Measurements from ENCODE around the gene DAW1. TPM values are rescaled to one million over a fixed set of nuclear protein-coding genes. Genes with fewer than 3 reads are reported as not detected.

DAW1 gene
- polyA plus RNA-seq, 1 donor (not counting 4 experiments of a cell fraction or from before 2014, with no cell fraction given) = 0.24 TPM

DNA sequence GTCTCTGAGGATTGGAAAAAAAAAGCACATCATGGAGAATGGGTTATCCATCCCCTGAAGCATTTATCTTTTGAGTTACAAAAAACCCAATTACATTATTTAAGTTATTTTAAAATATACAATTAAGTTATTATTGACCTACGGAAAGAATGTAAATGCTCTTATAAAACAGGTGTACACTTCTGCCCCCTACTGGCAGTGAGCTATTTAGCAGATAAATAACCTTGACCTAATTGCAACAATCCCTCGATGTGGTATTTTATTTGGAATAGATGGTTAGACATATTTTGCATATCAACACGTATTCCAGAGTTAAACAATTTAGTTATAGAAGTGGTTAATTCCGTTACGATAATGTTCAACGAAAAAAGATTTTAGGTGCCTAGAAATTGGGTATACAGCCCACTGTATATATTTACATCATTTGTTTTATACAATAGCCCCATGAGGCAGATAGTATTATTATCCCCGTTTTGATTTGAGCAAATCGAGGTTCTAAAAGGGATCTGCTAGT, 9.1 kb upstream of the DAW1 start:
- TF ChIP-seq, protein P1, sequence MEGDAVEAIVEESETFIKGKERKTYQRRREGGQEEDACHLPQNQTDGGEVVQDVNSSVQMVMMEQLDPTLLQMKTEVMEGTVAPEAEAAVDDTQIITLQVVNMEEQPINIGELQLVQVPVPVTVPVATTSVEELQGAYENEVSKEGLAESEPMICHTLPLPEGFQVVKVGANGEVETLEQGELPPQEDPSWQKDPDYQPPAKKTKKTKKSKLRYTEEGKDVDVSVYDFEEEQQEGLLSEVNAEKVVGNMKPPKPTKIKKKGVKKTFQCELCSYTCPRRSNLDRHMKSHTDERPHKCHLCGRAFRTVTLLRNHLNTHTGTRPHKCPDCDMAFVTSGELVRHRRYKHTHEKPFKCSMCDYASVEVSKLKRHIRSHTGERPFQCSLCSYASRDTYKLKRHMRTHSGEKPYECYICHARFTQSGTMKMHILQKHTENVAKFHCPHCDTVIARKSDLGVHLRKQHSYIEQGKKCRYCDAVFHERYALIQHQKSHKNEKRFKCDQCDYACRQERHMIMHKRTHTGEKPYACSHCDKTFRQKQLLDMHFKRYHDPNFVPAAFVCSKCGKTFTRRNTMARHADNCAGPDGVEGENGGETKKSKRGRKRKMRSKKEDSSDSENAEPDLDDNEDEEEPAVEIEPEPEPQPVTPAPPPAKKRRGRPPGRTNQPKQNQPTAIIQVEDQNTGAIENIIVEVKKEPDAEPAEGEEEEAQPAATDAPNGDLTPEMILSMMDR (optimal IDR thresholded peaks at IDR 0.05 in 1 of 3, IDR thresholded peaks at IDR 0.05 in 1 of 3, conservative IDR thresholded peaks at IDR 0.05 in 1 of 3; ENCODE audit: extremely low read depth in 1 of 3, insufficient read depth in 2 of 3, low read length in 3 of 3) = peak in 2 of 3 experiments; percentile 48 to 50
- no peak for TF ChIP-seq EZH2 (IDR thresholded peaks at IDR 0.05; ENCODE audit: low read length)
- peak overlapping the region; percentile 64 for H3K4me2 ChIP-seq (ENCODE audit: control insufficient read depth, extremely low read depth, insufficient read depth, low read depth, low read length)
- DNase-seq (ENCODE audit: low read depth, low spot score) (peak; percentile 50), FAIRE-seq (peak; percentile 13)
- peaks cover 36% of the 10 kb centered on the region for H3K4me1 ChIP-seq (ENCODE audit: control insufficient read depth, extremely low read depth, insufficient read depth, low read length)
- no peaks in the 10 kb centered on the region for H3K27me3 ChIP-seq (ENCODE audit: control insufficient read depth, extremely low read depth, insufficient read depth, low read length)
- H3K9ac ChIP-seq (ENCODE audit: control insufficient read depth, extremely low read depth, insufficient read depth, low read length) = no peak overlapping the region
- no peaks in the 10 kb centered on the region for H4K20me1 ChIP-seq (ENCODE audit: control insufficient read depth, extremely low read depth, insufficient read depth, low read length)
- no peaks in the 10 kb centered on the region for H3K79me2 ChIP-seq (ENCODE audit: control insufficient read depth, insufficient read depth, low read length)
- H3K4me3 ChIP-seq (ENCODE audit: control insufficient read depth in 2 of 3, extremely low read depth in 1 of 3, insufficient read depth in 2 of 3, low read depth in 1 of 3, low read length in 3 of 3) = no peak overlapping the region
- H3K9me1 ChIP-seq (ENCODE audit: control insufficient read depth, extremely low read depth, insufficient read depth, low read length) = no peaks in the 10 kb centered on the region
- no peak overlapping the region for H2AFZ ChIP-seq (ENCODE audit: control insufficient read depth, low read length)
- dilution Hi-C loops (cut with MboI; ENCODE audit: extremely low pct_ligation_motif_present, low sequenced_read_pairs) = no loop called here
- H3K27ac ChIP-seq (ENCODE audit: control insufficient read depth, insufficient read depth, low read length) = no peak overlapping the region
- H3K9me3 ChIP-seq (ENCODE audit: control insufficient read depth, low read depth, low read length) = no peaks in the 10 kb centered on the region
- H3K36me3 ChIP-seq (ENCODE audit: control insufficient read depth in 2 of 2, extremely low read depth in 1 of 2, insufficient read depth in 2 of 2, low read length in 2 of 2) = no peaks in the 10 kb centered on the region

DNA sequence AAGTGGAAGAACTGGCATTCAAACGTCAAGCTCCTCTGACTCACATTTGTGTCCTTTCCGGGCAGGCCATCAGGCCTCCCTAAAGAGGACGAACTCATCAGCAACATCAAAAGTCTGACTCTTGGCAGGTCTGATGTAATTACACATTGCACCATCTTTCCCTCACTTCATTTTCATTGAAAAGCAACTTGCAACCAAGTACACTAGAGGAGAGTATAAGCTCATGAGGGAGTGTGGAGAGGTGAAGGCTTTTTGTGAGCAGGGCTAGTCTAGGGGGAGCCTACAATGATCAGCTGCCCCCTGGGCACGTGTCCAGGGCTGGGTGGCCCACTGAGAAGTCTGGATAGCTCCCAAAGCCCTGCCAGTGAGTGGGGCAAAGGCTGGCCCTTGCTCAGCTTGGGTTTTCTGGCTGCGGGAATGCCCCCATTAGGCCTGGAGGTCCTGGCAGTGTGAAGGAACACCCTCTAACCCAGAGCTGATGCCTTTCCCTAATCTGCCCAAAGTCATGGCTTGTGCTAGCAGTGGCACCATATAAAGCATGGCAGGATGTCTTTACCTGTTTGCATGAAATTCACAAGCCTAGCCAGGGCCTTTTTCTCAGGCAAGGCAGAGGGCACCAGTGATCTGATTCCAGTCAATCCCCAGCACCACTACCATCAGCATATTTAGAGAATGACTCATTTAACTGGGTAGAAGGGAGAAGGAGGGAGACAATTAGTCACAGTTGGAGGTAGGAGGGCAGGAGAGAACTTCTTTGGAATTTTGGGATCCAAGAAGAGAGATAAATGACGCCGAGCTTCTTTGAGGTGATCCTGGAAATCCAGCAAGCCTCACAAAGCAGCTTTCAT, 8.5 kb upstream of the DAW1 start:
- peak overlapping the region; percentile 43 for H2AFZ ChIP-seq (ENCODE audit: control insufficient read depth, low read length)
- H3K36me3 ChIP-seq (ENCODE audit: control insufficient read depth in 2 of 2, extremely low read depth in 1 of 2, insufficient read depth in 2 of 2, low read length in 2 of 2) = no peaks in the 10 kb centered on the region
- peak; percentile 88 for FAIRE-seq
- peak; percentile 75 for DNase-seq (ENCODE audit: low read depth, low spot score)
- no peaks in the 10 kb centered on the region for H4K20me1 ChIP-seq (ENCODE audit: control insufficient read depth, extremely low read depth, insufficient read depth, low read length)
- peaks cover 36% of the 10 kb centered on the region for H3K4me1 ChIP-seq (ENCODE audit: control insufficient read depth, extremely low read depth, insufficient read depth, low read length)
- dilution Hi-C loops (cut with MboI; ENCODE audit: extremely low pct_ligation_motif_present, low sequenced_read_pairs) = no loop called here
- H3K4me2 ChIP-seq (ENCODE audit: control insufficient read depth, extremely low read depth, insufficient read depth, low read depth, low read length) = peak overlapping the region; percentile 64
- no peaks in the 10 kb centered on the region for H3K9me1 ChIP-seq (ENCODE audit: control insufficient read depth, extremely low read depth, insufficient read depth, low read length)
- no peak overlapping the region for H3K4me3 ChIP-seq (ENCODE audit: control insufficient read depth in 2 of 3, extremely low read depth in 1 of 3, insufficient read depth in 2 of 3, low read depth in 1 of 3, low read length in 3 of 3)
- no peaks in the 10 kb centered on the region for H3K9me3 ChIP-seq (ENCODE audit: control insufficient read depth, low read depth, low read length)
- H3K79me2 ChIP-seq (ENCODE audit: control insufficient read depth, insufficient read depth, low read length) = no peaks in the 10 kb centered on the region
- no peak overlapping the region for H3K9ac ChIP-seq (ENCODE audit: control insufficient read depth, extremely low read depth, insufficient read depth, low read length)
- peak overlapping the region; percentile 76 for H3K27ac ChIP-seq (ENCODE audit: control insufficient read depth, insufficient read depth, low read length)
- no peak for TF ChIP-seq EZH2 (IDR thresholded peaks at IDR 0.05; ENCODE audit: low read length)
- TF ChIP-seq, protein P1 (optimal IDR thresholded peaks at IDR 0.05 in 1 of 3, IDR thresholded peaks at IDR 0.05 in 1 of 3, conservative IDR thresholded peaks at IDR 0.05 in 1 of 3; ENCODE audit: extremely low read depth in 1 of 3, insufficient read depth in 2 of 3, low read length in 3 of 3) = peak; percentile 28 to 64 (median 43)
- H3K27me3 ChIP-seq (ENCODE audit: control insufficient read depth, extremely low read depth, insufficient read depth, low read length) = no peaks in the 10 kb centered on the region

Measured in keratinocyte (primary cell).